Calu3 (cell line): ENCODE measurements around the gene OR2B3. TPM values are rescaled to one million over a fixed set of nuclear protein-coding genes. Genes with fewer than 3 reads are reported as not detected.

Source experiments
- BruUV-seq: library from RNA; stranded (reverse); fragments of 400-500 nt; replicated peaks from 2 replicates; lab custom pipeline; 2021; lab: Mats Ljungman, UMichigan
- CTCF ChIA-PET: fragments of 300-600 bp; sonication (Branson Sonifier 250); formaldehyde crosslinking; loops from one replicate; lab custom pipeline; 2022; ENCODE audit warnings: antibody characterized with exemption; lab: Charles Lee
- DNase-seq: peaks from one replicate; pipeline ENCODE4 v3.0.0; 2022
- H3K27ac Mint-ChIP-seq: one replicate; pipeline ENCODE4 v1.8.0; 2022; ENCODE audit warnings: mixed read lengths; ENCODE audit not compliant: unreplicated experiment
- H3K27me3 Mint-ChIP-seq: one replicate; pipeline ENCODE4 v1.8.0; 2022; ENCODE audit warnings: mixed read lengths; ENCODE audit not compliant: unreplicated experiment
- H3K36me3 Mint-ChIP-seq: one replicate; pipeline ENCODE4 v1.8.0; 2022; ENCODE audit warnings: mild to moderate bottlenecking, moderate library complexity, mixed read lengths; ENCODE audit not compliant: insufficient read depth, unreplicated experiment
- H3K4me1 Mint-ChIP-seq: one replicate; pipeline ENCODE4 v1.8.0; 2022; ENCODE audit warnings: mild to moderate bottlenecking, low read depth, mixed read lengths; ENCODE audit not compliant: unreplicated experiment
- H3K4me3 Mint-ChIP-seq: one replicate; pipeline ENCODE4 v1.8.0; 2022; ENCODE audit warnings: mild to moderate bottlenecking, low read depth, moderate library complexity, mixed read lengths; ENCODE audit not compliant: unreplicated experiment
- H3K9me3 Mint-ChIP-seq: one replicate; pipeline ENCODE4 v1.8.0; 2022; ENCODE audit warnings: low read depth, mixed read lengths; ENCODE audit not compliant: unreplicated experiment
- CTCF ChIP-seq: fragments of 200-600 bp; IDR thresholded peaks from one replicate; pipeline ENCODE4 v1.8.0; 2022; ENCODE audit warnings: antibody characterized with exemption; ENCODE audit not compliant: unreplicated experiment
- intact Hi-C: fragments of 100-400 bp; cut with micrococcal nuclease; formaldehyde crosslinking; loops from one replicate; pipeline ENCODE4 v1.10.0; 2022; ENCODE audit not compliant: unreplicated experiment
- total RNA-seq: library from RNA; stranded (reverse); gene quantifications from 2 replicates; pipeline ENCODE4 v1.2.3, GENCODE V29; 2022

The OR2B3 gene
- total RNA-seq, 1 experiment from 2014 or later: not detected

- peaks cover 3% of the 10 kb centered on the region for H3K9me3 Mint-ChIP-seq
- H3K27me3 Mint-ChIP-seq: no peaks in the 10 kb centered on the region
- TF ChIP-seq CTCF: no peak
- no TSS peak for BruUV-seq
- DNase-seq: no peak
- intact Hi-C loops: no loop called here
- H3K4me3 Mint-ChIP-seq: no peak overlapping the region
- no peaks in the 10 kb centered on the region for H3K4me1 Mint-ChIP-seq
- CTCF ChIA-PET: interaction anchor here (0.6 kb wide), 1 partner anchor 368 kb away, joined by 6 read pairs; no protein-coding TSS in a partner anchor
- H3K27ac Mint-ChIP-seq: no peak overlapping the region
- no peaks in the 10 kb centered on the region for H3K36me3 Mint-ChIP-seq
Measured at GRCh38 chr6:29092957-29093356, 5.8 kb upstream of the OR2B3 start.

GRCh38 chr6:29082457-29082856 is 4.7 kb downstream of the OR2B3 start:
- Mint-ChIP-seq H3K27me3 (no peaks in the 10 kb centered on the region), H3K4me1 (no peaks in the 10 kb centered on the region), H3K36me3 (peaks cover 6% of the 10 kb centered on the region), H3K4me3 (no peak overlapping the region), H3K27ac (no peak overlapping the region), H3K9me3 (peaks cover 8% of the 10 kb centered on the region)
- no peak for DNase-seq
- CTCF ChIA-PET: interaction anchor here (1.3 kb wide), 1 partner anchor 10 kb away, joined by 3 read pairs; no protein-coding TSS in a partner anchor
- no TSS peak for BruUV-seq
- intact Hi-C loops: no loop called here
- TF ChIP-seq CTCF: no peak

GRCh38 chr6:29081312-29081711 is 5.8 kb downstream of the OR2B3 start:
- CTCF ChIA-PET: no interaction called here
- Mint-ChIP-seq H3K4me1 (no peaks in the 10 kb centered on the region), H3K4me3 (no peak overlapping the region), H3K36me3 (peaks cover 6% of the 10 kb centered on the region), H3K9me3 (peaks cover 8% of the 10 kb centered on the region), H3K27ac (no peak overlapping the region), H3K27me3 (no peaks in the 10 kb centered on the region)
- intact Hi-C loops: no loop called here
- no TSS peak for BruUV-seq
- TF ChIP-seq CTCF: no peak
- DNase-seq: no peak

GRCh38 chr6:29079203-29079602 is 7.9 kb downstream of the OR2B3 start:
- no TSS peak for BruUV-seq
- CTCF ChIA-PET: no interaction called here
- H3K27ac Mint-ChIP-seq: no peak overlapping the region

More at GRCh38 chr6:29079203-29079602, 7.9 kb downstream of the OR2B3 start:
- Mint-ChIP-seq H3K36me3 (peaks cover 6% of the 10 kb centered on the region), H3K4me1 (no peaks in the 10 kb centered on the region), H3K27me3 (no peaks in the 10 kb centered on the region), H3K4me3 (no peak overlapping the region), H3K9me3 (peaks cover 4% of the 10 kb centered on the region)
- no peak for TF ChIP-seq CTCF
- intact Hi-C loops: no loop called here
- DNase-seq: no peak
